Measurements from ENCODE around the gene SUPT3H.

Gene SUPT3H

GRCh38 chr6:45012687-45013086, 365.0 kb downstream of the SUPT3H start:
- no peak for DNase-seq (ENCODE audit: low read depth in 2 of 3, low spot score in 2 of 3)

- no peak for DNase-seq (ENCODE audit: low read depth in 2 of 3, low spot score in 2 of 3)
Observed at GRCh38 chr6:45009576-45009975, 368.2 kb downstream of the SUPT3H start.

- DNase-seq (ENCODE audit: low read depth in 2 of 3, low spot score in 2 of 3) = no peak
Observed at GRCh38 chr6:45006893-45007292, 370.8 kb downstream of the SUPT3H start.

- no peak for DNase-seq (ENCODE audit: low read depth in 2 of 3, low spot score in 2 of 3)
Observed at GRCh38 chr6:45003961-45004360, 373.8 kb downstream of the SUPT3H start.

GRCh38 chr6:45003387-45003786, 374.3 kb downstream of the SUPT3H start:
- DNase-seq (ENCODE audit: low read depth in 2 of 3, low spot score in 2 of 3) = no peak

- no peak for DNase-seq (ENCODE audit: low read depth in 2 of 3, low spot score in 2 of 3)
Observed at GRCh38 chr6:45002390-45003105, 375.2 kb downstream of the SUPT3H start.

- no peak for DNase-seq (ENCODE audit: low read depth in 2 of 3, low spot score in 2 of 3)
Observed at GRCh38 chr6:45001663-45002062, 376.1 kb downstream of the SUPT3H start.

GRCh38 chr6:45000833-45001232, 376.9 kb downstream of the SUPT3H start:
- DNase-seq (ENCODE audit: low read depth in 2 of 3, low spot score in 2 of 3) = no peak

- no peak for DNase-seq (ENCODE audit: low read depth in 2 of 3, low spot score in 2 of 3)
Observed at GRCh38 chr6:44999066-44999465, 378.7 kb downstream of the SUPT3H start.

GRCh38 chr6:44995486-44996132, 382.1 kb downstream of the SUPT3H start:
- no peak for DNase-seq (ENCODE audit: low read depth in 2 of 3, low spot score in 2 of 3)

- DNase-seq (ENCODE audit: low read depth in 2 of 3, low spot score in 2 of 3) = no peak
Observed at GRCh38 chr6:44989391-44989790, 388.3 kb downstream of the SUPT3H start.

GRCh38 chr6:44985006-44985405, 392.7 kb downstream of the SUPT3H start:
- DNase-seq (ENCODE audit: low read depth in 2 of 3, low spot score in 2 of 3) = no peak

- DNase-seq (ENCODE audit: low read depth in 2 of 3, low spot score in 2 of 3) = no peak
Observed at GRCh38 chr6:44983467-44984365, 394.0 kb downstream of the SUPT3H start.

GRCh38 chr6:44980841-44981240, 396.9 kb downstream of the SUPT3H start:
- no peak for DNase-seq (ENCODE audit: low read depth in 2 of 3, low spot score in 2 of 3)

- no peak for DNase-seq (ENCODE audit: low read depth in 2 of 3, low spot score in 2 of 3)
Observed at GRCh38 chr6:44976677-44977641, 400.8 kb downstream of the SUPT3H start.

GRCh38 chr6:44974511-44974910, 403.2 kb downstream of the SUPT3H start:
- DNase-seq (ENCODE audit: low read depth in 2 of 3, low spot score in 2 of 3) = no peak

- DNase-seq (ENCODE audit: low read depth in 2 of 3, low spot score in 2 of 3) = no peak
Observed at GRCh38 chr6:44972709-44973108, 405.0 kb downstream of the SUPT3H start.

GRCh38 chr6:44969446-44970185, 408.1 kb downstream of the SUPT3H start:
- DNase-seq (ENCODE audit: low read depth in 2 of 3, low spot score in 2 of 3) = no peak

GRCh38 chr6:44967481-44967880, 410.3 kb downstream of the SUPT3H start:
- no peak for DNase-seq (ENCODE audit: low read depth in 2 of 3, low spot score in 2 of 3)

All from activated CD8-positive, alpha-beta memory T cell treated with anti-CD3 and anti-CD28 coated beads for 48 hours (primary cell).